ENCODE data around the gene CAMTA1. TPM values are rescaled to one million over a fixed set of nuclear protein-coding genes. Genes with fewer than 3 reads are reported as not detected.

CAMTA1 gene
- polyA plus RNA-seq, 1 donor (not counting 4 experiments of a cell fraction or from before 2014, with no cell fraction given): 51.4 TPM

GRCh38 chr1:7454052-7454815 is 669.0 kb downstream of the CAMTA1 start:
- Histone ChIP-seq H3K79me2 (ENCODE audit: control insufficient read depth, insufficient read depth, low read length) (no peaks in the 10 kb centered on the region), H3K9me3 (ENCODE audit: control insufficient read depth, low read depth, low read length) (no peaks in the 10 kb centered on the region), H4K20me1 (ENCODE audit: control insufficient read depth, extremely low read depth, insufficient read depth, low read length) (no peaks in the 10 kb centered on the region), H3K4me3 (ENCODE audit: control insufficient read depth in 2 of 3, extremely low read depth in 1 of 3, insufficient read depth in 2 of 3, low read depth in 1 of 3, low read length in 3 of 3) (no peak overlapping the region), H3K27ac (ENCODE audit: control insufficient read depth, insufficient read depth, low read length) (no peak overlapping the region), H3K9ac (ENCODE audit: control insufficient read depth, extremely low read depth, insufficient read depth, low read length) (no peak overlapping the region), H3K4me2 (ENCODE audit: control insufficient read depth, extremely low read depth, insufficient read depth, low read depth, low read length) (no peak overlapping the region), H3K4me1 (ENCODE audit: control insufficient read depth, extremely low read depth, insufficient read depth, low read length) (peaks cover 33% of the 10 kb centered on the region), H3K36me3 (ENCODE audit: control insufficient read depth in 2 of 2, extremely low read depth in 1 of 2, insufficient read depth in 2 of 2, low read length in 2 of 2) (no peaks in the 10 kb centered on the region), H3K9me1 (ENCODE audit: control insufficient read depth, extremely low read depth, insufficient read depth, low read length) (no peaks in the 10 kb centered on the region), H2AFZ (ENCODE audit: control insufficient read depth, low read length) (no peak overlapping the region), H3K27me3 (ENCODE audit: control insufficient read depth, extremely low read depth, insufficient read depth, low read length) (peaks cover 5% of the 10 kb centered on the region)
- FAIRE-seq: no peak
- TF ChIP-seq EZH2 (IDR thresholded peaks at IDR 0.05; ENCODE audit: low read length) (no peak), CTCF (optimal IDR thresholded peaks at IDR 0.05 in 1 of 3, IDR thresholded peaks at IDR 0.05 in 1 of 3, conservative IDR thresholded peaks at IDR 0.05 in 1 of 3; ENCODE audit: extremely low read depth in 1 of 3, insufficient read depth in 2 of 3, low read length in 3 of 3) (peak; percentile 13 to 54 (median 36))
- dilution Hi-C loops (cut with MboI; ENCODE audit: extremely low pct_ligation_motif_present, low sequenced_read_pairs): no loop called here
- no peak for DNase-seq (ENCODE audit: low read depth, low spot score)

GRCh38 chr1:7454895-7455784 is 669.9 kb downstream of the CAMTA1 start:
- no peak overlapping the region for H2AFZ ChIP-seq (ENCODE audit: control insufficient read depth, low read length)
- H3K27me3 ChIP-seq (ENCODE audit: control insufficient read depth, extremely low read depth, insufficient read depth, low read length): peaks cover 13% of the 10 kb centered on the region
- DNase-seq (ENCODE audit: low read depth, low spot score): no peak
- H3K79me2 ChIP-seq (ENCODE audit: control insufficient read depth, insufficient read depth, low read length): no peaks in the 10 kb centered on the region
- H3K9me3 ChIP-seq (ENCODE audit: control insufficient read depth, low read depth, low read length): no peaks in the 10 kb centered on the region
- no peaks in the 10 kb centered on the region for H3K9me1 ChIP-seq (ENCODE audit: control insufficient read depth, extremely low read depth, insufficient read depth, low read length)
- peak overlapping the region; percentile 18 for H3K9ac ChIP-seq (ENCODE audit: control insufficient read depth, extremely low read depth, insufficient read depth, low read length)
- H3K4me3 ChIP-seq (ENCODE audit: control insufficient read depth in 2 of 3, extremely low read depth in 1 of 3, insufficient read depth in 2 of 3, low read depth in 1 of 3, low read length in 3 of 3): peak overlapping the region in 1 of 3 experiments; percentile 3
- peaks cover 33% of the 10 kb centered on the region for H3K4me1 ChIP-seq (ENCODE audit: control insufficient read depth, extremely low read depth, insufficient read depth, low read length)
- TF ChIP-seq EZH2 (IDR thresholded peaks at IDR 0.05; ENCODE audit: low read length): peak; percentile 39
- TF ChIP-seq CTCF (optimal IDR thresholded peaks at IDR 0.05 in 1 of 3, IDR thresholded peaks at IDR 0.05 in 1 of 3, conservative IDR thresholded peaks at IDR 0.05 in 1 of 3; ENCODE audit: extremely low read depth in 1 of 3, insufficient read depth in 2 of 3, low read length in 3 of 3): no peak
- peak overlapping the region; percentile 68 for H3K4me2 ChIP-seq (ENCODE audit: control insufficient read depth, extremely low read depth, insufficient read depth, low read depth, low read length)
- peak; percentile 67 for FAIRE-seq
- dilution Hi-C loops (cut with MboI; ENCODE audit: extremely low pct_ligation_motif_present, low sequenced_read_pairs): no loop called here
- H3K27ac ChIP-seq (ENCODE audit: control insufficient read depth, insufficient read depth, low read length): no peak overlapping the region
- H4K20me1 ChIP-seq (ENCODE audit: control insufficient read depth, extremely low read depth, insufficient read depth, low read length): no peaks in the 10 kb centered on the region
- no peaks in the 10 kb centered on the region for H3K36me3 ChIP-seq (ENCODE audit: control insufficient read depth in 2 of 2, extremely low read depth in 1 of 2, insufficient read depth in 2 of 2, low read length in 2 of 2)

Data from keratinocyte (primary cell).